CD4-positive, alpha-beta T cell treated with Interleukin-1 beta for 1 hour (primary cell): ENCODE results near the gene CYFIP2.
"Not testable (repeated sequence)": the region's sequence is repeated elsewhere in the genome, so short reads cannot be mapped to it uniquely, and the experiment has no call there.

Experiments used
- DNase-seq, 2 donors: peaks; one replicate each; pipeline ENCODE4 v3.0.0-alpha.2; 2020 to 2022

CYFIP2 gene

GRCh38 chr5:157265714-157266285 lies at the start of gene CYFIP2:
TSS of gene CYFIP2 (plus strand) at chr5:157266123. CDS start at chr5:157285362, 19,239 bp downstream.
- peak; percentile 86 to 89 for DNase-seq

- no peak for DNase-seq
These were observed 49.4 kb upstream of the CYFIP2 start for GRCh38 chr5:157216391-157217142.

DNA sequence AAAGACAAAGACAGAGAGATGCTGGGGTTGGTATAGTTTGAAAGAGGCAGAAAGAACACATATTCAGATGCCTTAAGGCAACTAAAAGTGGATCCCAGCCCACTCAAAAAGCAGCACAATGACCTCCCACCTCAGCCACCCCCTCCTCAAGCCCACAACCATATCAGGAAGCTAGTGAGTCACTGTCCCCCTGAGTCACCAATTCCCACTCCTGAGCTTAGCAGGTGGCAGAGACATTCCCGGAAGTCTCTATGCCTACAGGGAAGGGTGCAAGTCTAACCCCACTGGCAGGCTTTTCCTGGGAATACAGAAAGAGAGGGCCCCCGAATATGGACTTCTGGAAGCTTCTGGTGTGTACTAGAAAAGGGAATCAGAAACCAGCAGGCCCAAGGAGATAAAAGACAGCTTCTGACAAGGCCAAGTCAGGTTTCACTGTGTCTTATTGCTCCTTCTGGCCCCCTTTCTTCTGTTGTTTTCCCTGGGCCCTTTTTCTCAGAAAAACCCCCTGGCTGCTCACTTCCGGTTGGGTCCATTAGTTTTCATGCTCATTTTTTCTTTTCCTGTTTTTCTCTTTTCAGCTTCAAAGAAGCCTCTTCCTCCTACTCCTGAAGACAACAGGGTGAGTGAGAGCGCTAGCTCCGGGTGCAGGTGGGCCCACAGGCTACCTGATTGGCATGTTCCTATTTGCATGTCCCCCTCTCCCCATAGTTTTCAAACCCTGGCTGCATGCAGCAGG lies 48.5 kb upstream of the CYFIP2 start:
- peak; percentile 24 to 51 for DNase-seq

DNA sequence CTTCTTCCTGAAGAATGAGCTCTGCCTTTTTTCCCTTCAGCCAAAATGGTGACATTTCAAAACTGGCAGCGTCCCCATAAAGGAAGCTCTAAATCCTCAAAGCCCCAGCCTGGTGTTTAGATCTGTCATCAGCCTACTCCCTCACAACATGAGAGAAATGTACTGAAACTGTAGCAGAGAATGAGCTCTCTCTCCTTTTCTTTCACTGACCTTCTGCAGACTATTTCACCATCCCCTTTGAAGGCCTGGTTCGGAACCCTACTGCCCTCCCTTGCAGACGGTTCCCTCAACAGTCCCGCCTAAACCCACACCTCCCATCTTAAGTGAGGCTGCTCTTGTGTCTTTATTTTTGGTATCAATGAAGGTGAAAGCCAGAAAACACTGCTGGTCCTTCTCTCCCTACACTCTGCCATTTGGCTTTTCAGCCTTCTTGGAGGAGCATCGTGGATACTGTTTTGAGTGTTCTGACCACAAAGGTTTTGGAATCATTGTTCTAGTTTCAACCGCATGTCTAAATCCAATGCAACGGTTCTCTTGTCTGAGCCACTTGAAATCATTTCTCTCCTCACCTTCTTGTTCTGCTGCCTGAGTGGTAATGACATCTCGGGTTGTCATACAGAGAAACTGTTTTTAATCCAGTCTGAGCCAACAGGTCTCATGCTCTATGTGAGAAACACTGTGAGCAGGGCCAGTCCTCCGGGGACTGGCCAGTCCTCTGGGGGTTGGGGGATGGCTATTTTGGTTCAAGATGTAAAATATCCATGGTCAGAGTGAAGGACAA lies 46.2 kb upstream of the CYFIP2 start:
- DNase-seq = no peak

DNA sequence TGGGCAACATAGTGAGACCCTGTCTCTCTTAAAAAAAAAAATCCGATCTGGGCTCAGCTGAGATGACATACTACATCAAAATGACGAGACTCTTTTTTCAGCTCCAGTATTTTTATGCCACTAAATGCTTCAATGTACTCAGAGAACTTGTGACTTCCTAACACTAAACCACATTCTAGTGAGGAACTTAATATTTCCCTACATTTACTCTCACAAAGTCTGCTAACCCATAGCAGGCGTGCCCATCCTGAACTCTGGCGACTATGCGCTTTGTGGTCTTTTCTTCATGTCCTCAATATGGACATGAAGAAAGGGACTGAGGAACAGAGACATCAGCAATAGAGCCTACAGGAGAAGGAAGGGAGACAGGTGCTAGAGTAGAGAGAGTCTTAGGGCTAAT lies 44.0 kb upstream of the CYFIP2 start:
- no peak for DNase-seq

- DNase-seq = peak; percentile 38 to 60
These were observed 43.3 kb upstream of the CYFIP2 start for GRCh38 chr5:157222506-157223230.

DNA sequence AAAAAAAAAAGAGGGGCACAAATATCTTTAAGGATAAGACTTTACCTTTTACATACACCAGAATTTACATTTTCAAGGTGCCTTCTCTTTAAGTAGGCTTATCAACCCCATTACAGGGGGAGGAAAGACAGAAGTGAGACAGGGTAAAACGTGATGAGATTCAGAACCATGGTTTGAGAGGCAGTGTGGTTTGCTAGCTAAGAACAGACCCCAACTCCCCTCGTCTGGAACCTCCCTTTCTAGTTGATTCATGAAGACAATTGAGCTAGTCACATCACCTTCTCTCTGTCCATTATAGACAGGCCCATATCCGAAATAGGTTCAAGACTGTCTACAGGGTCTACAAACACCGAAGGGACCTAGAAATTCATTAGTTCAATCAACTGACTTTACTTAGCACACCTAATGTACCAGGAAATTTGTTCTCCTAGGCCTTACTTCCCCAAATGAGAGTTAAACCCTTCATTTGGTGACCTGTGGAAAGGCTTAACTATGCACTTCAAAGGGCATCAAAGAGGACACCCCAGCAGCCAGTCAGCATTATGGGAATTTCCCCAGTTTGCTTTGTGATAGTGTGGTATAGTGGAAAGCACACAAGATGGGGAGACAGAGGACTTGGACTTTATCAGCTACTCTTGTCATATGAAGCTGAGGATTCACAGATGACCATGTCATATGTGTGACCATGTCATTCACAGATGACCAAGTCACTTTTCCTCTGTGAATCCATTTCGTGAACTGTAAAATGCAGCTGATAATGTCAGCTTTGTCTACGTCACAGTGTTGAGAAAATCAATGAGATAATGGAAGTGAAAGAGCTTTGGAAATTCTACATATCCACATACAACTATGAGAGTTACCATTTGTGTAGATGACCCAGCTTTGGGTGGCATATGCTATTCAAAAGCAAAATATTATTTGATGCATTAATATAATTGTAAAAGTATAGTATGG lies 40.2 kb upstream of the CYFIP2 start:
- peak in 1 of 2 donors; percentile 61 for DNase-seq

GRCh38 chr5:157230610-157231009 lies 35.3 kb upstream of the CYFIP2 start:
- no peak for DNase-seq

- no peak for DNase-seq
These were observed 33.2 kb upstream of the CYFIP2 start for GRCh38 chr5:157232706-157233105.

GRCh38 chr5:157233515-157233914 lies 32.4 kb upstream of the CYFIP2 start:
- peak in 1 of 2 donors; percentile 61 for DNase-seq

DNA sequence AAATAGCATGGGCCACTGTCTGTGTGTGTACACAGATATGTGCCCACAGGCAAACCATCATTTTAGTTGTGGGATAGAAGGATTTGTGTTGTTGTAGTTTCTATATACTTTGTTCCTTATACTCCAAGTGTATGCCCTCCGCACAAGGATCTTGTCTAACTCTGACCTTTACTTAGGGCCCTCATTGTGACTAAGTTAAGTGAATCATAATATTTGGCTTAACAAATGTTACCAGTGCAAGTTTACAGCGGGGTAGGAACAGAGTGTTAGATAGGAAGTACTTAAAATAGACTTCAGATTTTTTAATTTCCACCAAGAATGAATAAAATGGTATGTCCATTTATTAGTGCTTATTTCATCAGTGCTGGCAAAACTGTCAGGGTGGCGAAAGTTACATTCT lies 29.5 kb upstream of the CYFIP2 start:
- DNase-seq = no peak

DNA sequence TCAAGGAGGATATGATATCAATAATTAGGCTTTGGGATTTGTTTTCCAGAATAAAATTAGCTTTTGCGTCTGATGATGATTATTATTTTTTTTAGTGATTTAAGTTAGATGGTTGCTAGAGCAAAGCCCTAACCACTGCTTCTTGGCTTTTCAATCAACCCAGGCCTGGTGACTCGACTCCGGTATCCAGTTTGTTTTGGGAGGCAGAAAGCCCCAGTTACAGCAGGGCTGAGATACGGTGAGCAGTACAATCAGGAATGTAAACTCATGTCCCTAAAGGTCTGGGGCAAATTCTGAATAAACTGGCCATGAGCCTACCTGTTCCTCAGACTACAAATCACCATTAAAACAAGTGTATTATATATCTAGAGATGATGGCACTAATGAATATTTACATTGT lies 24.4 kb upstream of the CYFIP2 start:
- DNase-seq = no peak

- not testable (repeated sequence) for DNase-seq
These were observed 21.2 kb upstream of the CYFIP2 start for GRCh38 chr5:157244704-157245103.

GRCh38 chr5:157245476-157245875 lies 20.4 kb upstream of the CYFIP2 start:
- no peak for DNase-seq

DNA sequence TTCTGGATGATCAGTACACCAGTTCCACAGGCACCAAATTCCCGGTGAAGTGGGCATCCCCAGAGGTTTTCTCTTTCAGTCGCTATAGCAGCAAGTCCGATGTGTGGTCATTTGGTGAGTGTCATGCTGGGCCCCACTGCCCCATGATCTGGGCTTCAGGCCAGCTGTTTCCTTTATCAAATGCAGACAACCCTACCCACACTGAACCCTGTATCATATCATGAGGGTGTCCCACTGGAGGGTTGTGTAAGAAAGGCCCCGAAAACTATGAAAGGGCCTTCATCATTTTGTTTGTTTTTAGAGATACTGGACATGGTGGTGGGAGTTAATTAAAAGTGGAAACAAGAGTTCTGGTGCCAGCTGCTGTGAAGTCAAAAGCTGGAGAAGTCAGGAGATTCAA lies 20.0 kb upstream of the CYFIP2 start:
- no peak for DNase-seq

- DNase-seq = no peak
These were observed 18.7 kb upstream of the CYFIP2 start for GRCh38 chr5:157247267-157247666.

GRCh38 chr5:157248821-157249470 lies 17.0 kb upstream of the CYFIP2 start:
- peak in 1 of 2 donors; percentile 50 for DNase-seq

DNA sequence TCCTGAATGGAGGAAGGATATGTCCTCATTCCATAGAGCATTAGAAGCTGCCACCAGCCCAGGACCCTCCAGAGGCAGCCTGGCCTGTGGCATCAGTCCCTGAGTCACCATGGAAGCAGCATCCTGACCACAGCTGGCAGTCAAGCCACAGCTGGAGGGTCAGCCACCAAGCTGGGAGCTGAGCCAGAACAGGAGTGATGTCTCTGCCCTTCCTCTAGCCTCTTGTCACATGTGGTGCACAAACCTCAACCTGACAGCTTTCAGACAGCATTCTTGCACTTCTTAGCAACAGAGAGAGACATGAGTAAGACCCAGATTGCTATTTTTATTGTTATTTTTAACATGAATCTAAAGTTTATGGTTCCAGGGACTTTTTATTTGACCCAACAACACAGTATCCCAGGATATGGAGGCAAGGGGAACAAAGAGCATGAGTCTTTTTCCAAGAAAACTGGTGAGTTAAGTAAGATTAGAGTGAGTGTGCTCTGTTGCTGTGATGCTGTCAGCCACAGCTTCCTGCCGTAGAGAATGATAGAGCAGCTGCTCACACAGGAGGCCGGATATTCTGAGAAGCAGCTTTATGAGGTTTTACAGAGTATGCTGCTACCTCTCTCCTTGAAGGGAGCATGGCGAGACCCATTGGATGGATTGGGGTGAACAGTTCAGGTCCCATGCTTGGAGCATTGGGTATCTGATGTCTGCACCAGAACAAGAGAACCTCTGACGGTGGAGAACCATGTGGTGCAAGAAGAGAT lies 13.0 kb upstream of the CYFIP2 start:
- peak; percentile 75 to 78 for DNase-seq

DNA sequence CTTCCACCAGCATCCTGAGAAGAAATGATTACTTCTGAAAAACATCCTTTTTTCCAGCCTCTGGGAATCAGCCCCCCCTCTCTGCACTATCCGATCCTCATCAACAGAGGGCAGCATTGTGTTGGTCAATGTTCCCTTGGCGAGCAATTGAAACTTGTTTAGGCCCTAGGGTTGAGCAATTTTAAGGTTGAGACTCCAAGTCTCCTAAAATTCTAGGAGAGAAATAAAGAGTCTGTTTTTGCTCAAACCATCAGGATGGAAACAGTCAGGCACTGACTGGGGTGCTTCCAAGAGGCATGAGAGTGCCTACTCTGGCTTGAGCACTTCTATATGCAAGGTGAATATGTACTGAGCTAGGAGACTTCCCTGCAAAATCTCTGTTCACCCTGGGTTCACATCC lies 12.4 kb upstream of the CYFIP2 start:
- peak; percentile 39 to 47 for DNase-seq

- DNase-seq = no peak
These were observed 7.5 kb upstream of the CYFIP2 start for GRCh38 chr5:157258450-157258849.
